GM12891 (cell line): ENCODE data around the gene MED23.

ENCODE experiments used
- POLR2AphosphoS5 ChIP-seq: IDR thresholded peaks from 2 replicates; pipeline ENCODE4 v1.6.1; 2011; ENCODE audit warnings: low read depth, low read length, control low read depth
- TAF1 ChIP-seq: IDR thresholded peaks from 2 replicates; pipeline ENCODE4 v1.6.1; 2011; ENCODE audit warnings: low read depth, low read length, control low read depth

GRCh38 chr6:131652472-131652871 is 24.4 kb upstream of the MED23 start:
- TF ChIP-seq TAF1 (no peak), POLR2AphosphoS5 (no peak)
